ENCODE data around the gene BCL10. TPM values are rescaled to one million over a fixed set of nuclear protein-coding genes. Genes with fewer than 3 reads are reported as not detected.
A peak's percentile ranks its signal among the peaks of the same experiment; 100 is the strongest.

BCL10 gene
- polyA plus RNA-seq (2013, experiment 1 of 2), result 8.7 TPM
- 8.7 TPM for polyA plus RNA-seq (2013, experiment 2 of 2)

- Histone ChIP-seq H3K4me3 (ENCODE audit: low read length in 2 of 2) (peak within 1 kb of the TSS; percentile 90 to 91), H3K79me1 (ENCODE audit: low read depth, low read length) (no peaks in the 10 kb centered on the region), H3K4ac (ENCODE audit: low read length) (no peak within 1 kb of the TSS), H3K9ac (ENCODE audit: low read depth, low read length, poor library complexity) (peak within 1 kb of the TSS; percentile 82), H2AK5ac (ENCODE audit: low read depth, low read length) (no peak within 1 kb of the TSS), H3K27me3 (ENCODE audit: control insufficient read depth in 3 of 3, insufficient read depth in 3 of 3, low read depth in 1 of 3, low read length in 3 of 3) (no peaks in the 10 kb centered on the region), H4K91ac (ENCODE audit: low read depth, low read length, poor library complexity) (no peak within 1 kb of the TSS), H2BK12ac (ENCODE audit: low read length) (no peak within 1 kb of the TSS), H2BK5ac (ENCODE audit: low read length) (no peak within 1 kb of the TSS), H2BK15ac (ENCODE audit: low read length) (peak within 1 kb of the TSS; percentile 28), H3K27ac (replicated peaks; ENCODE audit: low read length) (peak within 1 kb of the TSS; percentile 75), H3K18ac (ENCODE audit: low read length) (peak within 1 kb of the TSS; percentile 90), H3K9me3 (replicated peaks in 1 of 2; ENCODE audit: control insufficient read depth in 2 of 2, insufficient read depth in 1 of 2, low read depth in 1 of 2, low read length in 2 of 2) (no peaks in the 10 kb centered on the region), H3K23ac (ENCODE audit: low read depth, low read length, poor library complexity) (peak within 1 kb of the TSS; percentile 81), H2AFZ (ENCODE audit: low read length) (peak within 1 kb of the TSS; percentile 92), H3K36me3 (replicated peaks in 1 of 2; ENCODE audit: control insufficient read depth in 2 of 2, insufficient read depth in 2 of 2, low read length in 2 of 2) (peaks cover 0 to 16% of the 10 kb centered on the region in 2 donors), H4K8ac (ENCODE audit: low read depth, low read length) (no peak within 1 kb of the TSS), H3K14ac (ENCODE audit: low read length) (no peak within 1 kb of the TSS), H2BK120ac (ENCODE audit: low read depth, low read length) (no peak within 1 kb of the TSS), H3K4me2 (ENCODE audit: insufficient read depth, low read length, poor library complexity, severe bottlenecking) (peak within 1 kb of the TSS; percentile 66), H3K4me1 (ENCODE audit: control insufficient read depth in 2 of 2, insufficient read depth in 1 of 2, low read depth in 1 of 2, low read length in 2 of 2) (peaks cover 2 to 4% of the 10 kb centered on the region in 2 donors)
- WGBS, 2 donors (ENCODE audit: extremely low coverage in 2 of 2, insufficient read length in 2 of 2, insufficient replicate concordance in 1 of 2), result no CpG with 5 or more reads among the region's 78 CpGs
- peak; percentile 95 for DNase-seq (ENCODE audit: low spot score)
These were observed at the start of gene BCL10 for GRCh38 chr1:85276215-85276977. Gene BCL10 (minus strand): TSS chr1:85276632. CDS start chr1:85276352, 280 bp downstream.

- Histone ChIP-seq H4K91ac (ENCODE audit: low read depth, low read length, poor library complexity) (no peak overlapping the region), H3K27me3 (ENCODE audit: control insufficient read depth in 3 of 3, insufficient read depth in 3 of 3, low read depth in 1 of 3, low read length in 3 of 3) (no peaks in the 10 kb centered on the region), H3K79me1 (ENCODE audit: low read depth, low read length) (no peaks in the 10 kb centered on the region), H2BK15ac (ENCODE audit: low read length) (no peak overlapping the region), H2BK120ac (ENCODE audit: low read depth, low read length) (no peak overlapping the region), H2AFZ (ENCODE audit: low read length) (no peak overlapping the region), H3K4me3 (ENCODE audit: low read length in 2 of 2) (no peak overlapping the region), H3K9me3 (replicated peaks in 1 of 2; ENCODE audit: control insufficient read depth in 2 of 2, insufficient read depth in 1 of 2, low read depth in 1 of 2, low read length in 2 of 2) (no peaks in the 10 kb centered on the region), H3K36me3 (replicated peaks in 1 of 2; ENCODE audit: control insufficient read depth in 2 of 2, insufficient read depth in 2 of 2, low read length in 2 of 2) (peaks cover 0 to 11% of the 10 kb centered on the region in 2 donors), H3K27ac (replicated peaks; ENCODE audit: low read length) (no peak overlapping the region), H3K9ac (ENCODE audit: low read depth, low read length, poor library complexity) (no peak overlapping the region), H3K23ac (ENCODE audit: low read depth, low read length, poor library complexity) (no peak overlapping the region), H2AK5ac (ENCODE audit: low read depth, low read length) (no peak overlapping the region), H3K4me1 (ENCODE audit: control insufficient read depth in 2 of 2, insufficient read depth in 1 of 2, low read depth in 1 of 2, low read length in 2 of 2) (peaks cover 13% of the 10 kb centered on the region in 2 donors), H3K4me2 (ENCODE audit: insufficient read depth, low read length, poor library complexity, severe bottlenecking) (no peak overlapping the region), H2BK5ac (ENCODE audit: low read length) (no peak overlapping the region), H3K4ac (ENCODE audit: low read length) (no peak overlapping the region), H3K18ac (ENCODE audit: low read length) (no peak overlapping the region), H4K8ac (ENCODE audit: low read depth, low read length) (no peak overlapping the region), H2BK12ac (ENCODE audit: low read length) (no peak overlapping the region), H3K14ac (ENCODE audit: low read length) (no peak overlapping the region)
- no peak for DNase-seq (ENCODE audit: low spot score)
These were observed 49.5 kb upstream of the BCL10 start for GRCh38 chr1:85325920-85326319.

GRCh38 chr1:85323770-85324169, 47.3 kb upstream of the BCL10 start:
- no peak overlapping the region for H3K18ac ChIP-seq (ENCODE audit: low read length)
- no peak overlapping the region for H3K4me2 ChIP-seq (ENCODE audit: insufficient read depth, low read length, poor library complexity, severe bottlenecking)
- no peak overlapping the region for H2AK5ac ChIP-seq (ENCODE audit: low read depth, low read length)
- H2BK5ac ChIP-seq (ENCODE audit: low read length), result no peak overlapping the region
- H3K27me3 ChIP-seq (ENCODE audit: control insufficient read depth in 3 of 3, insufficient read depth in 3 of 3, low read depth in 1 of 3, low read length in 3 of 3), result no peaks in the 10 kb centered on the region
- no peak overlapping the region for H3K27ac ChIP-seq (replicated peaks; ENCODE audit: low read length)
- H3K14ac ChIP-seq (ENCODE audit: low read length), result no peak overlapping the region
- no peak overlapping the region for H2AFZ ChIP-seq (ENCODE audit: low read length)
- H3K36me3 ChIP-seq (replicated peaks in 1 of 2; ENCODE audit: control insufficient read depth in 2 of 2, insufficient read depth in 2 of 2, low read length in 2 of 2), result peaks cover 0 to 23% of the 10 kb centered on the region in 2 donors
- WGBS, 2 donors (ENCODE audit: extremely low coverage in 2 of 2, insufficient read length in 2 of 2, insufficient replicate concordance in 1 of 2), result no CpG with 5 or more reads among the region's 5 CpGs
- no peaks in the 10 kb centered on the region for H3K9me3 ChIP-seq (replicated peaks in 1 of 2; ENCODE audit: control insufficient read depth in 2 of 2, insufficient read depth in 1 of 2, low read depth in 1 of 2, low read length in 2 of 2)
- H2BK120ac ChIP-seq (ENCODE audit: low read depth, low read length), result no peak overlapping the region
- H3K79me1 ChIP-seq (ENCODE audit: low read depth, low read length), result no peaks in the 10 kb centered on the region
- peaks cover 1 to 3% of the 10 kb centered on the region in 2 donors for H3K4me1 ChIP-seq (ENCODE audit: control insufficient read depth in 2 of 2, insufficient read depth in 1 of 2, low read depth in 1 of 2, low read length in 2 of 2)
- H3K23ac ChIP-seq (ENCODE audit: low read depth, low read length, poor library complexity), result no peak overlapping the region
- H4K91ac ChIP-seq (ENCODE audit: low read depth, low read length, poor library complexity), result no peak overlapping the region
- no peak overlapping the region for H3K4me3 ChIP-seq (ENCODE audit: low read length in 2 of 2)
- no peak for DNase-seq (ENCODE audit: low spot score)
- H3K4ac ChIP-seq (ENCODE audit: low read length), result no peak overlapping the region
- H2BK12ac ChIP-seq (ENCODE audit: low read length), result no peak overlapping the region
- no peak overlapping the region for H3K9ac ChIP-seq (ENCODE audit: low read depth, low read length, poor library complexity)
- H4K8ac ChIP-seq (ENCODE audit: low read depth, low read length), result no peak overlapping the region
- no peak overlapping the region for H2BK15ac ChIP-seq (ENCODE audit: low read length)

- no peak for DNase-seq (ENCODE audit: low spot score)
- no peak overlapping the region for H4K8ac ChIP-seq (ENCODE audit: low read depth, low read length)
- H4K91ac ChIP-seq (ENCODE audit: low read depth, low read length, poor library complexity), result no peak overlapping the region
- H3K23ac ChIP-seq (ENCODE audit: low read depth, low read length, poor library complexity), result no peak overlapping the region
- peaks cover 0 to 31% of the 10 kb centered on the region in 2 donors for H3K36me3 ChIP-seq (replicated peaks in 1 of 2; ENCODE audit: control insufficient read depth in 2 of 2, insufficient read depth in 2 of 2, low read length in 2 of 2)
- no peak overlapping the region for H3K27ac ChIP-seq (replicated peaks; ENCODE audit: low read length)
- no peaks in the 10 kb centered on the region for H3K27me3 ChIP-seq (ENCODE audit: control insufficient read depth in 3 of 3, insufficient read depth in 3 of 3, low read depth in 1 of 3, low read length in 3 of 3)
- no peak overlapping the region for H2BK120ac ChIP-seq (ENCODE audit: low read depth, low read length)
- peaks cover 0 to 3% of the 10 kb centered on the region in 2 donors for H3K4me1 ChIP-seq (ENCODE audit: control insufficient read depth in 2 of 2, insufficient read depth in 1 of 2, low read depth in 1 of 2, low read length in 2 of 2)
- H3K4me2 ChIP-seq (ENCODE audit: insufficient read depth, low read length, poor library complexity, severe bottlenecking), result no peak overlapping the region
- H2AFZ ChIP-seq (ENCODE audit: low read length), result no peak overlapping the region
- H2BK12ac ChIP-seq (ENCODE audit: low read length), result no peak overlapping the region
- no peak overlapping the region for H3K9ac ChIP-seq (ENCODE audit: low read depth, low read length, poor library complexity)
- no peak overlapping the region for H2BK5ac ChIP-seq (ENCODE audit: low read length)
- no peaks in the 10 kb centered on the region for H3K79me1 ChIP-seq (ENCODE audit: low read depth, low read length)
- no CpG with 5 or more reads among the region's 2 CpGs for WGBS, 2 donors (ENCODE audit: extremely low coverage in 2 of 2, insufficient read length in 2 of 2, insufficient replicate concordance in 1 of 2)
- H2AK5ac ChIP-seq (ENCODE audit: low read depth, low read length), result no peak overlapping the region
- H3K14ac ChIP-seq (ENCODE audit: low read length), result no peak overlapping the region
- H3K18ac ChIP-seq (ENCODE audit: low read length), result no peak overlapping the region
- H3K4me3 ChIP-seq (ENCODE audit: low read length in 2 of 2), result no peak overlapping the region
- H2BK15ac ChIP-seq (ENCODE audit: low read length), result no peak overlapping the region
- H3K9me3 ChIP-seq (replicated peaks in 1 of 2; ENCODE audit: control insufficient read depth in 2 of 2, insufficient read depth in 1 of 2, low read depth in 1 of 2, low read length in 2 of 2), result no peaks in the 10 kb centered on the region
- H3K4ac ChIP-seq (ENCODE audit: low read length), result no peak overlapping the region
These were observed 46.2 kb upstream of the BCL10 start for GRCh38 chr1:85322655-85323054.

All from neuronal stem cell (in vitro differentiated cells).